Measurements from ENCODE around the gene RTL1. TPM values are rescaled to one million over a fixed set of nuclear protein-coding genes. Genes with fewer than 3 reads are reported as not detected.

Gene RTL1
- total RNA-seq, 3 donors from 2014 or later: not detected

- intact Hi-C loops (cut with DNase I; ENCODE audit: low total_unique reads): no loop called here
- DNase-seq (ENCODE audit: low spot score in 2 of 2): no peak
- TF ChIP-seq CTCF (IDR thresholded peaks at IDR 0.05) (no peak), POLR2AphosphoS5 (IDR thresholded peaks at IDR 0.05) (no peak), POLR2A (IDR thresholded peaks at IDR 0.05) (no peak)
- Histone ChIP-seq H3K27me3 (no peaks in the 10 kb centered on the region), H3K4me1 (no peaks in the 10 kb centered on the region), H3K4me3 (no peak overlapping the region), H3K27ac (no peak overlapping the region), H3K9me3 (no peaks in the 10 kb centered on the region), H3K36me3 (no peaks in the 10 kb centered on the region)
These were observed 14.7 kb downstream of the RTL1 start for GRCh38 chr14:100888789-100889315.

- Histone ChIP-seq H3K4me1 (no peaks in the 10 kb centered on the region), H3K36me3 (no peaks in the 10 kb centered on the region), H3K9me3 (no peaks in the 10 kb centered on the region), H3K27ac (no peak overlapping the region), H3K27me3 (no peaks in the 10 kb centered on the region), H3K4me3 (no peak overlapping the region)
- intact Hi-C loops (cut with DNase I; ENCODE audit: low total_unique reads): no loop called here
- no peak for DNase-seq (ENCODE audit: low spot score in 2 of 2)
- TF ChIP-seq CTCF (IDR thresholded peaks at IDR 0.05) (no peak), POLR2A (IDR thresholded peaks at IDR 0.05) (no peak)
These were observed 15.7 kb downstream of the RTL1 start for GRCh38 chr14:100887728-100888335.

- intact Hi-C loops (cut with DNase I; ENCODE audit: low total_unique reads): no loop called here
These were observed 17.9 kb downstream of the RTL1 start for GRCh38 chr14:100885617-100886016.

GRCh38 chr14:100885196-100885595 is 18.3 kb downstream of the RTL1 start:
- Histone ChIP-seq H3K9me3 (peaks cover 0 to 8% of the 10 kb centered on the region in 2 donors), H3K27ac (no peak overlapping the region), H3K36me3 (no peaks in the 10 kb centered on the region), H3K4me3 (no peak overlapping the region), H3K27me3 (no peaks in the 10 kb centered on the region), H3K4me1 (no peaks in the 10 kb centered on the region)
- TF ChIP-seq POLR2AphosphoS5 (IDR thresholded peaks at IDR 0.05): no peak
- no peak for TF ChIP-seq CTCF (IDR thresholded peaks at IDR 0.05)
- TF ChIP-seq POLR2A (IDR thresholded peaks at IDR 0.05): no peak
- intact Hi-C loops (cut with DNase I; ENCODE audit: low total_unique reads): no loop called here
- DNase-seq (ENCODE audit: low spot score in 2 of 2): no peak

More at GRCh38 chr14:100885617-100886016, 17.9 kb downstream of the RTL1 start:
- TF ChIP-seq CTCF (IDR thresholded peaks at IDR 0.05): no peak
- TF ChIP-seq POLR2AphosphoS5 (IDR thresholded peaks at IDR 0.05): no peak
- TF ChIP-seq POLR2A (IDR thresholded peaks at IDR 0.05): no peak
- DNase-seq (ENCODE audit: low spot score in 2 of 2): no peak
- Histone ChIP-seq H3K9me3 (peaks cover 0 to 8% of the 10 kb centered on the region in 2 donors), H3K36me3 (no peaks in the 10 kb centered on the region), H3K27me3 (no peaks in the 10 kb centered on the region), H3K27ac (no peak overlapping the region), H3K4me1 (no peaks in the 10 kb centered on the region), H3K4me3 (no peak overlapping the region)

GRCh38 chr14:100884456-100884855 is 19.1 kb downstream of the RTL1 start:
- Histone ChIP-seq H3K27me3 (no peaks in the 10 kb centered on the region), H3K4me1 (no peaks in the 10 kb centered on the region), H3K36me3 (no peaks in the 10 kb centered on the region), H3K27ac (no peak overlapping the region), H3K9me3 (peaks cover 0 to 8% of the 10 kb centered on the region in 2 donors), H3K4me3 (no peak overlapping the region)
- TF ChIP-seq POLR2AphosphoS5 (IDR thresholded peaks at IDR 0.05) (no peak), CTCF (IDR thresholded peaks at IDR 0.05) (no peak), POLR2A (IDR thresholded peaks at IDR 0.05) (no peak)
- no peak for DNase-seq (ENCODE audit: low spot score in 2 of 2)
- intact Hi-C loops (cut with DNase I; ENCODE audit: low total_unique reads): no loop called here

Data from breast epithelium (tissue), 4 donors.